Activated CD8-positive, alpha-beta T cell treated with anti-CD3 and anti-CD28 coated beads, Interleukin-2, amount 10 ng/mL, durations not matched to agents 7 days and 5 days (primary cell): ENCODE results near the gene FOXO1. TPM values are rescaled to one million over a fixed set of nuclear protein-coding genes. Genes with fewer than 3 reads are reported as not detected.

Experiments used
- ATAC-seq: fragments of 150-1000 bp; cut with Tn5 transposase; one replicate; pipeline ENCODE4 v1.10.0; 2021; ENCODE audit warnings: moderate library complexity
- CTCF ChIA-PET: fragments of 350-600 bp; sonication (Branson Sonifier 250); formaldehyde crosslinking; loops from one replicate; lab custom pipeline; 2021; ENCODE audit warnings: antibody characterized with exemption; lab: Charles Lee
- POLR2A ChIA-PET: fragments of 350-600 bp; sonication (Branson Sonifier 250); formaldehyde crosslinking; loops from one replicate; lab custom pipeline; 2021; ENCODE audit warnings: antibody characterized with exemption; lab: Charles Lee
- DNase-seq: peaks from one replicate; pipeline ENCODE4 v3.0.0-alpha.2; 2020
- H3K27ac Mint-ChIP-seq: one replicate; pipeline ENCODE4 v1.8.0; 2021; ENCODE audit warnings: mild to moderate bottlenecking, mixed read lengths
- H3K27me3 Mint-ChIP-seq: one replicate; pipeline ENCODE4 v1.8.0; 2021; ENCODE audit warnings: low read depth, mixed read lengths
- H3K36me3 Mint-ChIP-seq: one replicate; pipeline ENCODE4 v1.8.0; 2021; ENCODE audit warnings: low read depth, mixed read lengths
- H3K4me1 Mint-ChIP-seq: one replicate; pipeline ENCODE4 v1.8.0; 2021; ENCODE audit warnings: low read depth, mixed read lengths
- H3K4me3 Mint-ChIP-seq: one replicate; pipeline ENCODE4 v1.8.0; 2021; ENCODE audit warnings: mild to moderate bottlenecking, mixed read lengths
- H3K9me3 Mint-ChIP-seq: one replicate; pipeline ENCODE4 v1.8.0; 2022; ENCODE audit warnings: mixed read lengths; ENCODE audit not compliant: insufficient read depth
- total RNA-seq, 2 experiments: library from RNA; stranded (reverse); gene quantifications; one replicate each; pipeline ENCODE4 v1.2.3, GENCODE V29; 2021

The FOXO1 gene
- total RNA-seq, 2 experiments from 2014 or later = 23.1 to 24.0 TPM

GRCh38 chr13:40653527-40654318 is 12.7 kb downstream of the FOXO1 start:
- peaks cover 84% of the 10 kb centered on the region for H3K4me1 Mint-ChIP-seq
- CTCF ChIA-PET = interaction anchor here (1.0 to 1.6 kb wide), 3 partner anchors 15 to 124 kb away, joined by 3 to 5 read pairs (median 4); no protein-coding TSS in a partner anchor
- peak overlapping the region; percentile 49 for H3K4me3 Mint-ChIP-seq
- H3K9me3 Mint-ChIP-seq = peaks cover 4% of the 10 kb centered on the region
- POLR2A ChIA-PET = interaction anchor here (0.5 to 2.7 kb wide), 2 partner anchors 11 to 40 kb away, joined by 4 to 11 read pairs; no protein-coding TSS in a partner anchor
- H3K36me3 Mint-ChIP-seq = peaks cover 37% of the 10 kb centered on the region
- H3K27ac Mint-ChIP-seq = peak overlapping the region; percentile 71
- no peaks in the 10 kb centered on the region for H3K27me3 Mint-ChIP-seq
- DNase-seq (no peak), ATAC-seq (peak; percentile 77)

GRCh38 chr13:40652588-40652940 is 13.9 kb downstream of the FOXO1 start:
- H3K36me3 Mint-ChIP-seq = peaks cover 28% of the 10 kb centered on the region
- H3K27ac Mint-ChIP-seq = peak overlapping the region; percentile 71
- H3K27me3 Mint-ChIP-seq = no peaks in the 10 kb centered on the region
- H3K4me1 Mint-ChIP-seq = peaks cover 85% of the 10 kb centered on the region
- ATAC-seq (no peak), DNase-seq (no peak)
- ChIA-PET POLR2A (interaction anchor here (0.7 to 2.7 kb wide), 5 partner anchors 9 to 316 kb away, joined by 3 to 11 read pairs (median 5); no protein-coding TSS in a partner anchor), CTCF (interaction anchor here (1.1 to 1.2 kb wide), 2 partner anchors 16 to 50 kb away, joined by 3 to 5 read pairs; no protein-coding TSS in a partner anchor)
- no peaks in the 10 kb centered on the region for H3K9me3 Mint-ChIP-seq
- H3K4me3 Mint-ChIP-seq = peak overlapping the region; percentile 49

- ATAC-seq (no peak), DNase-seq (no peak)
- H3K27me3 Mint-ChIP-seq = no peaks in the 10 kb centered on the region
- peaks cover 28% of the 10 kb centered on the region for H3K36me3 Mint-ChIP-seq
- ChIA-PET POLR2A (interaction anchor here (0.7 to 2.7 kb wide), 5 partner anchors 9 to 315 kb away, joined by 3 to 11 read pairs (median 5); no protein-coding TSS in a partner anchor), CTCF (interaction anchor here (1.1 to 1.2 kb wide), 2 partner anchors 17 to 50 kb away, joined by 3 to 5 read pairs; no protein-coding TSS in a partner anchor)
- no peaks in the 10 kb centered on the region for H3K9me3 Mint-ChIP-seq
- no peak overlapping the region for H3K27ac Mint-ChIP-seq
- H3K4me1 Mint-ChIP-seq = peaks cover 86% of the 10 kb centered on the region
- no peak overlapping the region for H3K4me3 Mint-ChIP-seq
Measured at GRCh38 chr13:40651866-40652587, 14.4 kb downstream of the FOXO1 start.

GRCh38 chr13:40648841-40649240 is 17.6 kb downstream of the FOXO1 start:
- ChIA-PET POLR2A (interaction anchor here (1.9 kb wide), 1 partner anchor 15 kb away, joined by 11 read pairs; no protein-coding TSS in a partner anchor), CTCF (no interaction called here)
- Mint-ChIP-seq H3K4me1 (peaks cover 93% of the 10 kb centered on the region), H3K27ac (no peak overlapping the region), H3K36me3 (peaks cover 35% of the 10 kb centered on the region), H3K27me3 (no peaks in the 10 kb centered on the region), H3K9me3 (no peaks in the 10 kb centered on the region), H3K4me3 (no peak overlapping the region)
- no peak for DNase-seq
- ATAC-seq = no peak

- Mint-ChIP-seq H3K9me3 (no peaks in the 10 kb centered on the region), H3K27me3 (no peaks in the 10 kb centered on the region), H3K36me3 (peaks cover 34% of the 10 kb centered on the region), H3K27ac (no peak overlapping the region), H3K4me3 (no peak overlapping the region), H3K4me1 (peaks cover 88% of the 10 kb centered on the region)
- CTCF ChIA-PET = interaction anchor here (1.1 to 1.6 kb wide), 2 partner anchors 10 to 24 kb away, joined by 3 to 6 read pairs; no protein-coding TSS in a partner anchor
- POLR2A ChIA-PET = interaction anchor here (1.7 to 1.9 kb wide), 2 partner anchors 16 to 34 kb away, joined by 8 to 11 read pairs; no protein-coding TSS in a partner anchor
- ATAC-seq (no peak), DNase-seq (no peak)
Measured at GRCh38 chr13:40648040-40648439, 18.4 kb downstream of the FOXO1 start.

GRCh38 chr13:40644838-40645604 is 21.4 kb downstream of the FOXO1 start:
- Mint-ChIP-seq H3K27me3 (no peaks in the 10 kb centered on the region), H3K27ac (peak overlapping the region; percentile 62), H3K36me3 (peaks cover 32% of the 10 kb centered on the region), H3K4me1 (peaks cover 86% of the 10 kb centered on the region), H3K9me3 (no peaks in the 10 kb centered on the region), H3K4me3 (peak overlapping the region; percentile 37)
- peak; percentile 49 for ATAC-seq
- POLR2A ChIA-PET = no interaction called here
- CTCF ChIA-PET = interaction anchor here (1.0 to 1.6 kb wide), 4 partner anchors 10 to 702 kb away, joined by 3 to 5 read pairs (median 4); no protein-coding TSS in a partner anchor
- DNase-seq = no peak

GRCh38 chr13:40640845-40641458 is 25.5 kb downstream of the FOXO1 start:
- DNase-seq = peak; percentile 49
- H3K4me1 Mint-ChIP-seq = peaks cover 79% of the 10 kb centered on the region
- H3K9me3 Mint-ChIP-seq = no peaks in the 10 kb centered on the region
- H3K27me3 Mint-ChIP-seq = no peaks in the 10 kb centered on the region
- ATAC-seq = peak; percentile 52
- CTCF ChIA-PET = interaction anchor here (1.0 kb wide), 1 partner anchor 136 kb away, joined by 3 read pairs; no protein-coding TSS in a partner anchor
- H3K36me3 Mint-ChIP-seq = peaks cover 39% of the 10 kb centered on the region
- POLR2A ChIA-PET = interaction anchor here (4.2 kb wide), 1 partner anchor 24 kb away, joined by 14 read pairs; the partner anchor contains the start of gene FOXO1
- H3K27ac Mint-ChIP-seq = peak overlapping the region; percentile 45
- peak overlapping the region; percentile 1 for H3K4me3 Mint-ChIP-seq

- Mint-ChIP-seq H3K27ac (no peak overlapping the region), H3K36me3 (peaks cover 35% of the 10 kb centered on the region), H3K27me3 (no peaks in the 10 kb centered on the region), H3K4me1 (peaks cover 79% of the 10 kb centered on the region), H3K9me3 (no peaks in the 10 kb centered on the region), H3K4me3 (no peak overlapping the region)
- ChIA-PET POLR2A (interaction anchor here (4.2 kb wide), 1 partner anchor 25 kb away, joined by 14 read pairs; the partner anchor contains the start of gene FOXO1), CTCF (interaction anchor here (1.0 kb wide), 1 partner anchor 137 kb away, joined by 3 read pairs; no protein-coding TSS in a partner anchor)
- no peak for DNase-seq
- no peak for ATAC-seq
Measured at GRCh38 chr13:40640202-40640601, 26.2 kb downstream of the FOXO1 start.

- Mint-ChIP-seq H3K9me3 (no peaks in the 10 kb centered on the region), H3K27me3 (no peaks in the 10 kb centered on the region), H3K4me1 (peaks cover 75% of the 10 kb centered on the region), H3K36me3 (peaks cover 31% of the 10 kb centered on the region), H3K4me3 (no peak overlapping the region), H3K27ac (no peak overlapping the region)
- ChIA-PET CTCF (no interaction called here), POLR2A (interaction anchor here (4.2 kb wide), 1 partner anchor 26 kb away, joined by 14 read pairs; the partner anchor contains the start of gene FOXO1)
- no peak for ATAC-seq
- no peak for DNase-seq
Measured at GRCh38 chr13:40639221-40639681, 27.2 kb downstream of the FOXO1 start.

- no peaks in the 10 kb centered on the region for H3K9me3 Mint-ChIP-seq
Measured at GRCh38 chr13:40637643-40638042, 28.8 kb downstream of the FOXO1 start.

More at GRCh38 chr13:40637643-40638042, 28.8 kb downstream of the FOXO1 start:
- H3K27me3 Mint-ChIP-seq = no peaks in the 10 kb centered on the region
- H3K4me1 Mint-ChIP-seq = peaks cover 69% of the 10 kb centered on the region
- POLR2A ChIA-PET = interaction anchor here (0.6 kb wide), 1 partner anchor 18 kb away, joined by 3 read pairs; no protein-coding TSS in a partner anchor
- no peak overlapping the region for H3K4me3 Mint-ChIP-seq
- H3K27ac Mint-ChIP-seq = no peak overlapping the region
- H3K36me3 Mint-ChIP-seq = peaks cover 27% of the 10 kb centered on the region
- CTCF ChIA-PET = interaction anchor here (0.8 to 1.2 kb wide), 3 partner anchors 10 to 416 kb away, joined by 3 to 6 read pairs (median 3); no protein-coding TSS in a partner anchor
- DNase-seq = no peak
- no peak for ATAC-seq
